OCI-LY7 (cell line): ENCODE data around the gene ST6GALNAC5.

Source experiments
- EZH2phosphoT487 ChIP-seq: fragments of 200-600 bp; sonication (generic); IDR thresholded peaks from 2 replicates; pipeline ENCODE4 v1.6.1; 2018; ENCODE audit warnings: low read depth, borderline replicate concordance, mild to moderate bottlenecking, mixed run types, antibody characterized with exemption, low read length, moderate library complexity, mixed read lengths
- TF ChIP-seq, protein P1 (sequence below): fragments of 200-600 bp; sonication (generic); conservative IDR thresholded peaks from 2 replicates; pipeline ENCODE4 v1.5.1; 2014; ENCODE audit warnings: mild to moderate bottlenecking, antibody characterized with exemption, low read length, moderate library complexity, mixed read lengths

DNA sequence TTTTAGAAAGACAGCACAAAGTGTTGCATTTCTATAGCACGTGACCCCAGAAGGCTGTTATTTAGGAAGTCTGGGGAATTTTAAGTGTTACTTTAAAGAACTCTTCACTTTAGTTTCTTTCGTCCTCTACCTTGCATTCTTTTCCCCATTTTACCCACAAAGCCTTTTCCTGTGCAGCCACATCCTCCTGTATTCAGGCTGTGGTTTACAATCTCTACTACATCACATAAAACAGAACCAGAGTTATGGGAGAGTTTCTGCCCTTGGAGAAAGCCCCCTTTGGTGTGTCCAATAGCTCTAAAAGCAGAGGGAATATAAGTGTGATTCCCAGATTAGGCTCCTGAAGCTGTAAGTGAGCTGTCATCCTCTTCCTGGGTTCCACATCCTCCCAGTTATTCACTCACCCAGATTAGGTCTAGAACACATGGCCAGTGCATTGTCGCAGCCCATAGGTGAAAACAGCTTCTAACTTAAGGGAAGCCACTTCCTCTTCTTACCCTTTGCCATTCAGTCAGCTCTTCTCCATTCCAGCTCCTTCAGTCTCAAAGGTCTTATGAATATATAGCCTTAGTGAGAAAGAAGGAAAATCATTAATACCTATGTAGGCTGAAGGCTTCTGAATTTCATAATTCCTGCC lies 180.8 kb downstream of the ST6GALNAC5 start:
- TF ChIP-seq, protein P1, sequence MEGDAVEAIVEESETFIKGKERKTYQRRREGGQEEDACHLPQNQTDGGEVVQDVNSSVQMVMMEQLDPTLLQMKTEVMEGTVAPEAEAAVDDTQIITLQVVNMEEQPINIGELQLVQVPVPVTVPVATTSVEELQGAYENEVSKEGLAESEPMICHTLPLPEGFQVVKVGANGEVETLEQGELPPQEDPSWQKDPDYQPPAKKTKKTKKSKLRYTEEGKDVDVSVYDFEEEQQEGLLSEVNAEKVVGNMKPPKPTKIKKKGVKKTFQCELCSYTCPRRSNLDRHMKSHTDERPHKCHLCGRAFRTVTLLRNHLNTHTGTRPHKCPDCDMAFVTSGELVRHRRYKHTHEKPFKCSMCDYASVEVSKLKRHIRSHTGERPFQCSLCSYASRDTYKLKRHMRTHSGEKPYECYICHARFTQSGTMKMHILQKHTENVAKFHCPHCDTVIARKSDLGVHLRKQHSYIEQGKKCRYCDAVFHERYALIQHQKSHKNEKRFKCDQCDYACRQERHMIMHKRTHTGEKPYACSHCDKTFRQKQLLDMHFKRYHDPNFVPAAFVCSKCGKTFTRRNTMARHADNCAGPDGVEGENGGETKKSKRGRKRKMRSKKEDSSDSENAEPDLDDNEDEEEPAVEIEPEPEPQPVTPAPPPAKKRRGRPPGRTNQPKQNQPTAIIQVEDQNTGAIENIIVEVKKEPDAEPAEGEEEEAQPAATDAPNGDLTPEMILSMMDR: no peak
- no peak for TF ChIP-seq EZH2phosphoT487
